HG03196 (cell line): Measurements from ENCODE around the gene GDF15.
"Not testable (repeated sequence)": the region's sequence is repeated elsewhere in the genome, so short reads cannot be mapped to it uniquely, and the experiment has no call there.

Experiments used
- ATAC-seq: cut with Tn5 transposase; IDR thresholded peaks from one replicate; pipeline ENCODE4 v1.9.1; 2021; ENCODE audit not compliant: unreplicated experiment

The GDF15 gene, protein sequence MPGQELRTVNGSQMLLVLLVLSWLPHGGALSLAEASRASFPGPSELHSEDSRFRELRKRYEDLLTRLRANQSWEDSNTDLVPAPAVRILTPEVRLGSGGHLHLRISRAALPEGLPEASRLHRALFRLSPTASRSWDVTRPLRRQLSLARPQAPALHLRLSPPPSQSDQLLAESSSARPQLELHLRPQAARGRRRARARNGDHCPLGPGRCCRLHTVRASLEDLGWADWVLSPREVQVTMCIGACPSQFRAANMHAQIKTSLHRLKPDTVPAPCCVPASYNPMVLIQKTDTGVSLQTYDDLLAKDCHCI

DNA sequence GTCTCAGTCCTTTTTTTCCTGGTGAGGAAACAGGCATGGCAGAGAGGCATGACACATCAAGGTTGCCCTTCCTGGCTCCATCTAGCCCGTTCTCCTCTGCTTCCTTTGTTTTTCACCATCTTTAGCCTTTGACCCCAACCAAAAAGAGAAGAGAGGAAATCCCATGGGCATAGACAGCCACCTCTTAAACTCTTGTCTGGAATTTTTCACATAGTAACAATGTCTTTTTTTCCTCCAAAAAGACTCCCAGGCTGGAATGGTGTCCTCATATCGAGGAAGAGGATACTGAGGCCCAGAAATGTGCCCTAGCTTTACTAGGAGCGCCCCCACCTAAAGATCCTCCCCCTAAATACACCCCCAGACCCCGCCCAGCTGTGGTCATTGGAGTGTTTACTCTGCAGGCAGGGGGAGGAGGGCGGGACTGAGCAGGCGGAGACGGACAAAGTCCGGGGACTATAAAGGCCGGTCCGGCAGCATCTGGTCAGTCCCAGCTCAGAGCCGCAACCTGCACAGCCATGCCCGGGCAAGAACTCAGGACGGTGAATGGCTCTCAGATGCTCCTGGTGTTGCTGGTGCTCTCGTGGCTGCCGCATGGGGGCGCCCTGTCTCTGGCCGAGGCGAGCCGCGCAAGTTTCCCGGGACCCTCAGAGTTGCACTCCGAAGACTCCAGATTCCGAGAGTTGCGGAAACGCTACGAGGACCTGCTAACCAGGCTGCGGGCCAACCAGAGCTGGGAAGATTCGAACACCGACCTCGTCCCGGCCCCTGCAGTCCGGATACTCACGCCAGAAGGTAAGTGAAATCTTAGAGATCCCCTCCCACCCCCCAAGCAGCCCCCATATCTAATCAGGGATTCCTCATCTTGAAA, at the start of gene GDF15:
TSS of gene GDF15 (plus strand) at position 484 of the 868 bp plus-strand sequence. CDS start at position 516, 32 bp downstream.
- no peak for ATAC-seq

DNA sequence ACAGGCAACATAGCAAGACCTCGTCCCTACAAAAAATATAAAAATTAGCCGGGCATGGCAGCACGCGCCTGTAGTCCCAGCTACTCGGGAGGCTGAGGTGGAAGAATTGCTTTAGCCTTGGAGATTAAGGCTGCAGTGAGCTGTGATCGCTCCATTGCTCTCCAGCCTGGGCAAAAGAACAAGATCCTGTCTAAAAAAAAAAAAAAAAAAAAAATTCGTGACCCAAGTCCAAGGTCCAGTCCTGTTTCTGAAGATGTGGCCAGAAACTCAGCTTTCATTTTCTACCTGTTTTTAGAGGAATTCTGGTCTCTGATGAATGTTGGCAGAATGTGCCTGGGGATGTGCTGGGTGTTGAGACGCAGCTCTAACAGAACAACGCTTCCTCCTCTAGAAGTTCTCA, 47.4 kb upstream of the GDF15 start:
- ATAC-seq, result no peak

DNA sequence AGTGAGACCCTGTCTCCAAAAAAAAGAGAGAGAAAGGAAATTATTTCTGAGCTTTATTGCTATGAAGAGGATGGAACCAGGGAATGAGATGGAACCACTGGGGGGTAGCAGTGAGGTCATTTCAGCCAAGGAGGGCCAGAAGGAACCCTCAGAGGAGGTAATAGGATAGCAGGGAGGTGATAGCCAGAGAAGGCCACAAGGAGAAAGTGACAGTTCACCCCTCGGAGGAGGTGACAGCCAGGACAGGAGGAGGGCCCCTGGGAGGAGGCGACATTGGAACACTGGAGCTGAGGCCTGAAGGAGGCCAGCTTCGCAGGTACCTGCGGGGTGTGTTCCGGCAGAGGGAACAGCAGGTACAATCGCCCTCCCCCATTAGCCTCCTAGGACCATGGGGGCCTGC, 46.2 kb upstream of the GDF15 start:
- ATAC-seq, result no peak

DNA sequence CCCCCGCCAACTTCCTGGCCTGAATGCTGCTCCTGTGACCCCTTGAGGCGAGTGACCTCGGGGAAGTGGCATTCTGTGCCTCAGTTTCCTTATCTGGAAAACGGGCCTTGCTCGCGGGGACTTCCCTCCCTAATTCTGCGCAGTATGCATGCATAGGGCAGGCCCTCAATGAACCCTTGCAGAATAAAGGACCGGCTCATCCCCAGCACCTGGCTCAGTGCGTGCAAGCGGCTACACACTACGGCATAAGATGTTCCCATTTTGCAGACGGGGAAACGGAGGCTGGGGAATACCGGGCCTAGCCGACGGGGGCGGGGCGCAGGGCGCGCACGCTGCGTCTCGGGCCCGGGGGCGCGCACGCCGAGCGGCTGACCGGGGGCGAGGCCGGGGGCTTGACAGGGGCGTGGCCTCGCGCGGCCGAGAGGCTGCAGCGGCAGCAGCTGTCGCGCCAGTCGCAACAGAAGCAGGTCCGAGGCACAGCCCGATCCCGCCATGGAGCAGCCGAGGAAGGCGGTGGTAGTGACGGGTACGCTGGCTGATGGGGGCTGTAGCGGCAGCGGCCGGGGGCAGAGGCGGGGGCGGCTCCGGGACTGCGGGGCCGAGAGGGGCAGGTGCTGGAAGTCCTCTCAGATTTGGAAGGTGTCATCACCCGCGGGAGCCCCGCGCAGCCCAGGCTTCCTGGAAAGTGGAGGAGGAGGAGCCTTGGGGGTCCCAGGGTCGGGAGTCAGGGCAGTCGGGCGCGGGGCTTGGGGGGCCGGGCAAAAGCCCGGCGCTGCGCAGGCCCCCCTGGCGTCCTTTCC, 45.6 kb upstream of the GDF15 start, which contains the start of gene PGPEP1:
TSS of gene PGPEP1 (plus strand) at position 409 of the 800 bp plus-strand sequence. CDS start at position 493, 84 bp downstream.
- ATAC-seq, result no peak

DNA sequence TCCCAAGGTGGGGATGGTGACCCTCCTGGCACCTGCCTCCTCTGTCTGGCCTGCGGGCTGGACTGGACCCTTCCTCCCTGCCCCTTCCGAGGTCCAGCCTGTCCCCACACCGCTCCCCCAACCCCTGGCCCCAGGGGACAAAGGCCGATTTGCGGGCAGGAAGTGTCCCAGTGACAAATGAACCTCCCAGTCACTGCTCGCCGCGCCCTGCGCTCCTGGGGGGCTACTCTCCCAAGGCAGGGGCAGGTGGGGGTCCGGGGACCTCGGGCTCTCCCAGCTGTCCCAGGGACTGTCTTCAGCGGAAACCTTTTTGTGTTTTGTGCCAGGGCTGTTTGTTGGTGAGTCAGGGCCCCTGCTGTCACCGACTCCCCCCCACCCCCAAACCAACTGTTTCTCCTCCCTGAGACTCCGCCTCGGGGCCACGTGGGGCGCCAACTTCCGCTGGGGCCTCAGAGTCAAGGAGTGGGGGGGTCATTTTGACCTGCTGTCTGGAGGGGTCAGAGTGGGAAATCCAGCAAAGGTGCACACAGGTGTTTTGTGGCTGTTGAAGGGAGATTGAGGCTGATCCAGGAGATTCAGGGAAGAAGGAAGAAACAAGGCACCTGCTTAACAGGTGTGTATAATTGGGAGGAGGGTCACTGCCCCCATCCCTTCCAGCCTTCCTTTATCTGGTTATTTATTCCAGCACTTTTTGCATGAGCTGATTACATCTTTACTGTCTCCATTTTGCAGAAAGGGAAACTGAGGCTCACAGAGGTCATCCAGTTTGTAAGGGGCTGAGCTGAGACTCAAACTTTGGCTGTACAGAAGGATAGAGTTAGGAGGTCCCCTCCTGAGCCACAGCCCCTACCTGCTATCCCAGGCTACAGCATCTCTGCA, 44.7 kb upstream of the GDF15 start:
- no peak for ATAC-seq

DNA sequence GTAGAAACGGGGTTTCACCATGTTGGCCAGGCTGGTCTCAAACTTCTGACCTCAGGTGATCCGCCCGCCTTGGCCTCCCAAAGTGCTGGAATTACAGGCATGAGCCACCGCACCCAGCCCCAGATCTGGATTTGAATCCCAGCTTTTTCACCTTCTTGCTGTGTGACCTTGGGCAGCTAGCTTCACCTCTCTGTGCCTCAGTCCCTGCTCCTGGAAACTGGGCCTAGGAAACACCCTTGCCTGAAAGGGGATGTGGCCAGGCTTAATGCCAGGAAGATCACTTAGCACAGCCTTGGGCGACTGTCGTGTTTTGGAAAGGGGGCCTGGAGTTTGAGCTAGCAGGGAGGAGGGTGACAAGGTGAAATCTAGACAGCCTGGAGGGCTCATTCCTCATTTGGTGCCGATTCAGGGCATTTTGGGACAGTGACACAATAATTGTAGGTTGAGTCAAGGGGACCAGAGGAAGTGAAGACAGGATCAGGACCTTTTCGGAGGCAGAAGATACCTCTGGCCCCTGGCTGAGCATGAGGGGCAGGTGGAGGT, 43.8 kb upstream of the GDF15 start:
- ATAC-seq, result no peak

DNA sequence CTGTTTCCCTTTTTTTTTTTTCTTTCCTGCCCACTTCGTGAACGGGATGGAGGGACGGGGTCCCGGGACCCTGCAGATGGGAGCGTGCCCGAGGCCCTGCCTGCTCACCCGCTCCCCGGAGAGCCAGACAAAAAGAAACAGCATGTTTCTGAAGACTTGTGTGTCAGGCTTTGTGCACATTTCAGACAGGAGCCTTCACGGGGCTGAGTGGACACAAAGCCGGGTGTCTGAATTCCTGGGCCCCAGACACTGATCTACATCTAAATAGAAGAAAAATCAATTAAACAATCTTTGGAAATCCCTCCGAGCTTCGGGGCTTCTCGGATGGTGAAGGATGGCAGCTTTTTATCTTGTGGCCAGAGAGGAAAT, 41.4 kb upstream of the GDF15 start:
- no peak for ATAC-seq

DNA sequence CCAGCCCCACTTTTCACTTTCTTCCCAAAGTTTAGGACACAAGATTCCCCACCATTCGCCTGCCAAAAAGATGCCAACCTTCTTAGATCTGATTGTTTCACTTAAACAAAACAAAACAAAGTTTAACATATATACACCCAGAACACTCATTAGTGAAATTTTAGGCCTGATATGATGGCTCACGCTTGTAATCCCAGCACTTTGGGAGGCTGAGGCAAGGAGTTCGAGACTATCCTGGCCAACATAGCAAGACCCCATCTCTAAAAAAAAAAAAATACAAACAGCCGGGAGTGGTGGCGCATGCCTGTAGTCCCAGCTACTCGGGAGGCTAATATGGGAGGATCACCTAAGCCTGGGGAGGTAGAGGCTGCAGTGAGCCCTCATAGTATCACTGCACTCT, 40.7 kb upstream of the GDF15 start:
- no peak for ATAC-seq

DNA sequence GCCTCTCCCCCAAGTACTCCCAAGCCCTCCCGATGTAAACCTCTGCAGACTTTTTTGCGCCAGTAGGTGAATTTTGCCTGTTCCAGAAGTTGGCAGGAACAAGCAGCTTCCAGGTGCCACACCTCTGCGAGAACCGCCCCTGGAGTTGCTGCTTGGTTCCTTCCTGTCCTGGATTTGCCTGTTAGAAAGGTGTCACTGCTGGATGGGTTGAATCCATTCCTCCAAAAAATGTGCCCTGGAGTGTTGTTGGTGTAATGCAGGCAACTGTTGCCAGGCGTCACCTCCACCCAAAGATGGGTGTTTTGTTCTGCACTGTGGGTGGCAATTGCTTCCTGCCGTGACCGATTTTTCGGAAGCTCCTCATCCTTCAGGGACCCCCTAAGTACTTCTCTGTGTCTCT, 39.9 kb upstream of the GDF15 start:
- ATAC-seq, result no peak

DNA sequence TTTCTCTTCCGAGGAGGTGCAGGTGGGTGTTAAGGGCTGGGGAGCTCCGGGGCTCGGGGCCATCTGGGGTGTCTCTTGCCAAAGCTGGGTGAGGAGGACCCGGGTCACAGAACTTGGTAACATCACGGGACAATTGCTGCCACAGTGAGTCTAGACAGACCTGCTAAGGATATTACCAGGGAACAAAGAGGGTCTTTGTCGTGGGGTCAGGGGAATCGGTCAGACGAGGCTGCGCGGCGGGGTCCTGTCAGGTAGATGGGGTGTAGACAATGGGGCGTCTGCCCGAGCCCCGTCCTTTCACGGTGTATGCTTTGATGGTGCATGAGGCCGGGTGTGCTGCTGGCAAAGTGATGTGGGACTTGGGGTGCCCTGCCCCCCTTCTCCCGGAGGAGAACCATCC, 37.8 kb upstream of the GDF15 start:
- ATAC-seq, result no peak

DNA sequence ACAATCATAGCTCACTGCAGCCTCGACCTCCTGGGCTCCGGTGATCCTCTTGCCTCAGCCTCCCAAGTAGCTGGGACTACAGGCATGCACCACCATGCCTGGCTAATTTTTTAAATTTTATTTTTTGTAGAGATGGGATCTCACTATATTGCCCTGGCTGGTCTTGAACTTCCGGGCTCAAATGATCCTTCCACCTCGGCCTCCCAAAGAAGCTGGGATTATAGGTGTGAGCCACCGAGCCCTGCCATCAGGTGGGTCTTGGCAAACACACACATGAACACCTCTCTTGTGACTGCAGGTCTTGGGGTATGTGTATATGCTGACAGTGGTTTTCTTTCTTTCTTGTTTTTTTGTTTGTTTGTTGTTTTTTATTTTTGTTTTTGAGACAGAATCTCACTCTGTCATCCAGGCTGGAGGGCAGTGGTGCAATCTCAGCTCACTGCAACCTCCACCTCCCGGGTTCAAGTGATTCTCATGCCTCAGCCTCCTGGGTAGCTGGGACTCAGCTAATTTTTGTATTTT, 37.1 kb upstream of the GDF15 start:
- ATAC-seq, result not testable (repeated sequence)

DNA sequence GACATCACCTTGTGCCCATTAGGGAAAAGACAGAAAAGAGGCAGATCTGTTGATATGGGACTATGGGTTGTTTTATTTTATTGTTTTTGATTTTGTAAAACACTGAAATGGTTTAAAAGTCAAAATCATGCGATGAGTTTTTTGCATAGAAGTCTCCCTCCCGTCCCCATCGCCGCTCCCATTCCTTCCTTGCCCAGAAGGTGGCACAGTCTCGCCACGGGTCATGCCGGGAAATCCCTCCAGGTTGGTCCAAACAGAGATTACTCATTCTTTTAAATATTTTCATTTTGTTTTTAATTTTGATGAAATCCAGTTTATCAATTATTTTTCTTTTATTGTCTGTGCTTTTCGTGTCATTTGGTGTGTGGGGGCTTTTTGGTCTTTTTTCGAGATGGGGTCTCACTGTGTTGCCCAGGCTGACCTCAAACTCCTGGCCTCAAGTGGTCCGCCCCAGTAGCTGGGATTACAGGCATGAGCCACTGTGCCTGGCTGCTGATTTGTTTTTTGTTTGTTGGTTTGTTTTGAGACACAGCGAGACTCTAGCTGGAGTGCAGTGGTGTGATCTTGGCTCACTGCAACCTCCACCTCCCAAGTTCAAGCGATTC, 36.3 kb upstream of the GDF15 start:
- ATAC-seq, result no peak

DNA sequence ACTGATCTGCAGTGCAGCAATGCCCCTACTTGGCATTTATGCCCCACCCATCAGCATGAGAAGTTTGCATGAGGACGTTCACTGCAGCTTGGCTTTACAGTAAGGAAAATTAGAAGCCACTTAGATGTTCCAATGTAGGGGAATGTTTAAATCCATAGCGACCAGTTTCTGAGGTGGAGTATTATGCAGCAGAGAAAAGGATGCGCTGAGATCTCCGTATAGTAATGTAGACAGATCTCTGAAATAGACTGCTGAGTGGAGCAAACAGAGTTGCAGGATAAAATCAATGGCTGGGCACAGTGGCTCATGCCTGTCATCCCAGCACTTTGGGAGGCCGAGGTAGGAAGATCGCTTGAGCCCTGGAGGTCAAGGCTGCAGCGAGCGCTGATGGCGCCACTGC, 35.5 kb upstream of the GDF15 start:
- no peak for ATAC-seq

DNA sequence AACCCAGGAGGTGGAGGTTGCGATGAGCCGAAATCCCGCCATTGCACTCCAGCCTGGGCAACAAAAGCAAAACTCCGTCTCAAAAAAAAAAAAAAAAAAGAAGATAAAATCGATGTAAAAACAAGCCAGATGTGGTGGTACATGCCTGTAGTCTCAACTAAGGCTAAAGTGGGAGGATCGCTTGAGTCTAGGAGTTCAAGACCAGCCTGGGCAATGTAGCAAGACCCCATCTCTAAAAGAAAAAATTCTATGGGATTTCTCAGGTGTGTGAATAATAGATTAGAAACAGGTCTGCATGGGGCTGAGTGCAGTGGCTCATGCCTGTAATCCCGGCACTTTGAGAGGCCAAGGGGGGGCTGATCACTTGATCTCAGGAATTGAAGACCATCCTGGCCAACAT, 34.4 kb upstream of the GDF15 start:
- no peak for ATAC-seq

DNA sequence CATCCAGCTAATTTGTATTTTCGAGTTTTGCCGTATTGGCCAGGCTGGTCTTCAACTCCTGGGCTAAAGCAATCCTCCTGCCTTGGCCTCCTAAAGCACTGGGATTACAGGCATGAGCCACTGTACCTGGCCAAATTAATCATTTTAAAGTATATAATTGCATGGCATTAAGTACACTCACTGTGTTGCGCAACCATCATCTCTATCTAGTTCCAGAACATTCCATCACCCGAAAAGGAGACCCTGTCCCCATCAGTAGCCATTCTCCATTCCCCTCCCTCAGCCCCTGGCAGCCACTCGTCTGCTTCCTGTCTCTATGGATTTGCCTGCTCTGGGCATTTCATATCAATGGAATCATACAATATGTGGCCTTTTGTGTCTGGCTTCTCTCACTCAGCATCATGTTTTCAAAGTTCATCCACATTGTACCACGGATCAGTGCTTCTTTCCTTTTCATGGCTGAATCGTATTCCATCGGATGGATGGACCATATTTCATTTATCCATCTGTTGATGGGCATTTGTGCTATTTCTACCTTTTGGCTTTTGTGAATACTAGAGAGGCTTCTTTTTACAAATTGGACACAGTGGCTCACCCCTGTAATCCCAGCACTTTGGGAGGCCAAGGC, 32.5 kb upstream of the GDF15 start:
- ATAC-seq, result no peak

DNA sequence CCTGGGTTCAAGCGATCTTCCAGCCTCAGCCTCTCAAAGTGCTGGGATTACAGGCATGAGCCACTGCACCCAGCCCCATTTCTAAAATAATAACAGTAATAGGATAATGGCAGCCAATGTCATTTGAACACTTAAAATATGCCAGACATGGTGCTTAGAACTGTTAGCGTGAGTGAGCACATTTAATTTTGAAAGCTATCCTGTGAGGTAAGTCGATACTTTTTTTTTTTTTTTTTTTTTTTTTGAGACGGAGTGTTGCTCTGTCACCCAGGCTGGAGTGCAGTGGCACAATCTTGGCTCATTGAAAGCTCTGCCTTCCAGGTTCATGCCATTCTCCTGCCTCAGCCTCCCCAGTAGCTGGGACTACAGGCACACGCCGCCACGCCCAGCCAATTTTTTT, 31.2 kb upstream of the GDF15 start:
- not testable (repeated sequence) for ATAC-seq

DNA sequence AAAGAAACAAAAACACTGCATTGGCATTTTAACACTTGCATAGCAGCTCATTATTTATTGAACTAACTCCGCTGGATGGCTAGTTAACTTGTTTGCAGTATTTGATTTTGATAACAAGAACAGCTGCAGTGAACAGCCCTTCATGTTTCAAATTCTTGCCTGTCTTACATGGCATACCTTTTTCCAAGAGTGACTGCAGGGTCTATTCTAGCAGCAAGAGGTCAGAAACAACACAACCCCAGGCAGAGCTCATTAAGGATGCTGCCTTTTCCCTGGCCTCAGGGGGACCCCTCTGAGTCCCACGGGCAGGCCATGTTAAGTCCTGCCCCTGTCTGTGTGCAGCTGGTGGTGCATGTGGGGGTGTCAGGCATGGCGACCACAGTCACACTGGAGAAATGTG, 28.9 kb upstream of the GDF15 start:
- no peak for ATAC-seq

DNA sequence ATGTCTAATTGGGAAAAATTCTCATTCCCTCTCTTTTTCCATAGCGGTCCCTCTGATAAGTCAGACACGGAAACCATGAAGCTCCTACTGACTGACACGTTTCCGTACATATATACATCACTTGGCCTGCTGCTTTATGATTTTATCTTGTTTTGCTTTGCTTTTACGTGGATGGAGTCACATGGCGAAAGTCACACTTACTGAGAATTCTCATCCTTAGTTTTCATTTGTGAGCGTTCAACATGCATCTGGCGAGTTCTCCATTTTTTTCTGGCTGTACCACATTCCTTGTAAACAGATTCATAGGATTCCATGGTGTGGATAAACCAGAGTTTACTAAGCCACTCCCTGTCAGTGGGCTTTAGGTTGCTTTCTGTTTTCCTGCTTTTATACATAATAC, 24.3 kb upstream of the GDF15 start:
- no peak for ATAC-seq

DNA sequence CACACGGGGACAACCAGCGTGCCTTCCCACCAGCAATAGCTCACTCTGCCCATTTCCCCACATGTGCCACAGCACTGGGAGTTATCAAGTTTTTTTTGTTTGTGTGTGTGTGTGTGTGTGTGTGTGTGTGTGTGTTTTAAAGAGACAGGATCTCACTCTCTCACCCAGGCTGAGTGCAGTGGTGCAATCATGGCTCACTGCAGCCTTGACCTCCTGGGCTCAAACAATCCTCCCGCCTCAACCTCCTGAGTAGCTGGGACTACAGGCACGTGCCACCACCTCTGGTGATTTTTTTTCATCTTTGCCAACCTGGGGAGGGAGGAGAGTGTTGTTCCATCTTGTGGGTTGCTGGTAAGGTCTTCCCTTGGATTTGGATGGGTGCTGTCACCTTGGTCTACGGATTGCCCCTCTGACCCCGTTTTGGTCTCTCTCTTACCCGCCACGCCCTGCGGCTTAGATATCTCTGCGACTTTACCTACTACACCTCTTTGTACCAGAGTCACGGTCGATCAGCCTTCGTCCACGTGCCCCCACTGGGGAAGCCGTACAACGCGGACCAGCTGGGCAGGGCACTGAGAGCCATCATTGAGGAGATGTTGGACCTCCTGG, 22.9 kb upstream of the GDF15 start:
- ATAC-seq, result no peak
